Measurements from ENCODE around the gene TOX2.

The TOX2 gene

GRCh38 chr20:44084891-44085290, 170.2 kb downstream of the TOX2 start:
- Mint-ChIP-seq H3K36me3 (no peaks in the 10 kb centered on the region), H3K9me3 (no peaks in the 10 kb centered on the region), H3K27ac (no peak overlapping the region), H3K4me1 (peaks cover 5% of the 10 kb centered on the region), H3K27me3 (peaks cover 6% of the 10 kb centered on the region), H3K4me3 (no peak overlapping the region)
- DNase-seq (ENCODE audit: low spot score in 2 of 2) (no peak), ATAC-seq (ENCODE audit: low read depth) (no peak)

DNA sequence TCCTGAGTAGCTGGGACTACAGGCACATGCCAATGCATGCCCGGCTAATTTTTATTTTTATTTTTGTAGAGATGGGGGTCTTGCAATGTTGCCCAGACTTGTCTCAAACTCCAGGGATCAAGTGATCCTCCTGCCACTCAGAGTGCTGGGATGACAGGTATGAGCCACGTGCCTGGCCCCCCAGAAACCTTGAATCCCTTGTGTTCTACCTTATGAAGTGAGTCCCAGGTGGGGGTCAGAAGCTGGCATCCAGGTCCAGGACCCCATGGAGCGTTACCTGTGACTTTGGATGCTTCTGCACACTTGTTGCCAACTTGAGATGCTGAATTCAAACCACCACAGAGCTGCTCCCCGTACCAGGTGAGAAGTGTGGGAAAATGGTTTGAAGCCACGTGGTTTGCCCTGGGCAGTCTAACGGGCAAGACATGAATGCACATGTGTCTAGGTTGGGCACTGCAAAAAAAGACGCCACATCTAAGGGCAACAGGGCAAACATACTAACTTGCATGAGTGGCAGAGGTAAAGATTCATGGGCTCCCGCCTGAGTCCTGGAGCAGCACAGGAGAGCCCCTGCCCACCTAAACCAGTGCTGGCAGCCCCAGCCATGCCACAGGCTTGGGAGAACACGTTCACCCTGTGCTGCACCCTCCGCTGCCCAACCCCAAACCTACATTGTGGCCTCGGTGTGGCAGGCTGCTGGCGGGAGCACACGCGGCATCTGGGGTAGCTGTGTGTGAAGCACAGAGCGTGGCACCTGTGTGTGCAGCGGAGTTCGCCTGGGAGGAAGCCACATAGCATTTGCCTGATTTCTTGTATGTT, 171.2 kb downstream of the TOX2 start:
- no peak for DNase-seq (ENCODE audit: low spot score in 2 of 2)
- H3K4me1 Mint-ChIP-seq = peaks cover 2% of the 10 kb centered on the region
- no peak overlapping the region for H3K27ac Mint-ChIP-seq
- peaks cover 6% of the 10 kb centered on the region for H3K27me3 Mint-ChIP-seq
- no peaks in the 10 kb centered on the region for H3K36me3 Mint-ChIP-seq
- ATAC-seq (ENCODE audit: low read depth) = no peak
- H3K9me3 Mint-ChIP-seq = no peaks in the 10 kb centered on the region
- H3K4me3 Mint-ChIP-seq = no peak overlapping the region

GRCh38 chr20:44087051-44087856, 172.6 kb downstream of the TOX2 start:
- ATAC-seq (ENCODE audit: low read depth) = no peak
- no peaks in the 10 kb centered on the region for H3K9me3 Mint-ChIP-seq
- DNase-seq (ENCODE audit: low spot score in 2 of 2) = no peak
- no peaks in the 10 kb centered on the region for H3K4me1 Mint-ChIP-seq
- peaks cover 6% of the 10 kb centered on the region for H3K27me3 Mint-ChIP-seq
- H3K36me3 Mint-ChIP-seq = no peaks in the 10 kb centered on the region
- no peak overlapping the region for H3K27ac Mint-ChIP-seq
- no peak overlapping the region for H3K4me3 Mint-ChIP-seq

DNA sequence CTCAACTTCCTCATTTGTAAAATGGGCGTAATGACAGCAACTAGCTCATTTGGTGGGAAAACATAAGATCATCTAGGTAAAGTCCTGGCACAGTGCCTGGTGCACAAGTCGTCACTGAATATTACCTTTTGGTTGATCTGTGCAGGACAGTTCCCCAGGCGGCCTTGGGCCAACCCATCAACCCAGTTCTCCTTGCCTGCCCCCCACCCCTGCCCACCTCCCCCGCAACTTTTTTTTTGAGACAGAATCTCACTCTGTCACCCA, 173.1 kb downstream of the TOX2 start:
- Mint-ChIP-seq H3K27me3 (peaks cover 6% of the 10 kb centered on the region), H3K9me3 (no peaks in the 10 kb centered on the region), H3K36me3 (no peaks in the 10 kb centered on the region), H3K4me3 (no peak overlapping the region), H3K4me1 (no peaks in the 10 kb centered on the region), H3K27ac (no peak overlapping the region)
- no peak for ATAC-seq (ENCODE audit: low read depth)
- DNase-seq (ENCODE audit: low spot score in 2 of 2) = no peak

- no peak for ATAC-seq (ENCODE audit: low read depth)
- DNase-seq (ENCODE audit: low spot score in 2 of 2) = no peak
- no peak overlapping the region for H3K4me3 Mint-ChIP-seq
- H3K36me3 Mint-ChIP-seq = no peaks in the 10 kb centered on the region
- H3K27me3 Mint-ChIP-seq = peaks cover 12% of the 10 kb centered on the region
- H3K4me1 Mint-ChIP-seq = no peaks in the 10 kb centered on the region
- H3K9me3 Mint-ChIP-seq = no peaks in the 10 kb centered on the region
- no peak overlapping the region for H3K27ac Mint-ChIP-seq
Measured at GRCh38 chr20:44089987-44090674, 175.5 kb downstream of the TOX2 start.

DNA sequence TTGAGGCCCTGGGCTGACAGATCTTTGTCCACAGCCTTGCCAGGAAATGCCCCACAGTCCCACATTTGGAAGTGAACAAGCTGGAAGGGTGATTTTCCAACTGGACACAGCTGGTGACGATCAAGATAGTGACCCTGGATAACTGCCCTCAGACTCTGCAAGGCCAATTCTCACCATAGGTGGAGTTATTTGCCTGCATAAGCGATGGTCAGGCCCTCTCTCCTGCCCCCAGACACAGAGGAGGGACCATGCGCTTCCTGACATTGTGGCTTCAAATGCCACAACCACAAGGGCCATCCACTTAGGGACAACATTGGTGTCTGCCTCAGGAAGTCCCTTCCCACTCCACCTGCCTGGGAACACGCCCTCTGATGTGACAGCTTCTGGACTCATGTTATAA, 176.4 kb downstream of the TOX2 start:
- no peaks in the 10 kb centered on the region for H3K4me1 Mint-ChIP-seq
- ATAC-seq (ENCODE audit: low read depth) = no peak
- H3K27ac Mint-ChIP-seq = no peak overlapping the region
- peaks cover 12% of the 10 kb centered on the region for H3K27me3 Mint-ChIP-seq
- no peaks in the 10 kb centered on the region for H3K36me3 Mint-ChIP-seq
- H3K9me3 Mint-ChIP-seq = no peaks in the 10 kb centered on the region
- no peak overlapping the region for H3K4me3 Mint-ChIP-seq
- DNase-seq (ENCODE audit: low spot score in 2 of 2) = no peak

GRCh38 chr20:44092551-44093248, 178.0 kb downstream of the TOX2 start:
- Mint-ChIP-seq H3K9me3 (no peaks in the 10 kb centered on the region), H3K27ac (no peak overlapping the region), H3K4me1 (no peaks in the 10 kb centered on the region), H3K4me3 (no peak overlapping the region), H3K27me3 (peaks cover 11% of the 10 kb centered on the region), H3K36me3 (no peaks in the 10 kb centered on the region)
- DNase-seq (ENCODE audit: low spot score in 2 of 2) (no peak), ATAC-seq (ENCODE audit: low read depth) (no peak)

- Mint-ChIP-seq H3K27ac (no peak overlapping the region), H3K9me3 (no peaks in the 10 kb centered on the region), H3K4me3 (no peak overlapping the region), H3K36me3 (no peaks in the 10 kb centered on the region), H3K27me3 (peaks cover 11% of the 10 kb centered on the region), H3K4me1 (no peaks in the 10 kb centered on the region)
- ATAC-seq (ENCODE audit: low read depth) (no peak), DNase-seq (ENCODE audit: low spot score in 2 of 2) (no peak)
Measured at GRCh38 chr20:44093249-44093582, 178.6 kb downstream of the TOX2 start.

DNA sequence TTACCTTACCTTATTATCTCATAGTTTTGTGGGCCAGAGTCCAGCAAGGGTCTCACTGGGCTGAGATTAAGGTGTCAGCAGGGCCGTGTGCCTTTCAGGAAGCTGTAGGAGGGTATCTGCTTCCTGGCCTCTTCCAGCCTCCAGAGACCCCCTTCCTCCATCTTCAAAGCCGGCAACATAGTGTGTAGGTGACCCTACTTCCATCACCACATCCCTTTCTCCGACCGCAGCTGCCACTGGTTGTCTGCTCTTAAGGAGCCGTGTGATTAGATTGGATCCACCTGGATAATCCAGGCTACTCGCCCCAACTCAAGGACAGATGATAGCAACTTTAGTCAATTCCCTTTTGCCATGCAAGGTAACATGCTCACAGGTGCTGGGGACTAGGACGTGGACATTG, 181.2 kb downstream of the TOX2 start:
- Mint-ChIP-seq H3K4me1 (no peaks in the 10 kb centered on the region), H3K4me3 (no peak overlapping the region), H3K27ac (no peak overlapping the region), H3K27me3 (peaks cover 18% of the 10 kb centered on the region), H3K9me3 (no peaks in the 10 kb centered on the region), H3K36me3 (no peaks in the 10 kb centered on the region)
- no peak for ATAC-seq (ENCODE audit: low read depth)
- DNase-seq (ENCODE audit: low spot score in 2 of 2) = no peak

GRCh38 chr20:44097521-44098255, 183.0 kb downstream of the TOX2 start:
- DNase-seq (ENCODE audit: low spot score in 2 of 2) = no peak
- H3K4me3 Mint-ChIP-seq = no peak overlapping the region
- H3K4me1 Mint-ChIP-seq = no peaks in the 10 kb centered on the region
- H3K36me3 Mint-ChIP-seq = no peaks in the 10 kb centered on the region
- H3K27ac Mint-ChIP-seq = no peak overlapping the region
- H3K9me3 Mint-ChIP-seq = no peaks in the 10 kb centered on the region
- H3K27me3 Mint-ChIP-seq = peaks cover 18% of the 10 kb centered on the region
- ATAC-seq (ENCODE audit: low read depth) = no peak

DNA sequence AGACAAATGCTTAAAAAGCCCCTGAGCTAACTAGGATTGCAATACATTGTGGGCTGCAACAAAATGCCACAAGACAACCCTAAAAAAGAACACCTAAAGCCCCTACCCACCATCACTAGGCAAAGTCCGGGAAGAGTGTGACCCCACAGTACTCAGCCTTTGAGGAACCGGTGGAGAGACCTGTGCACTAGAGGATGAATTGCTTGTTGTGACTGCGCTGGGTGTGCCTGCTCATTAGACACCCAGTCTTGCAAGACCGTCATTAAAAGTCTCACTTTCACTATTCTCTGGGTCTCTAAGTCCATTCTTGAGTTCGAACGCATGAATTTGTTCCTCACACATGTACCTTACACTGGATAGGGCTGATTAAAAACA, 183.6 kb downstream of the TOX2 start:
- no peak for ATAC-seq (ENCODE audit: low read depth)
- DNase-seq (ENCODE audit: low spot score in 2 of 2) = no peak
- H3K9me3 Mint-ChIP-seq = no peaks in the 10 kb centered on the region
- H3K27me3 Mint-ChIP-seq = peaks cover 16% of the 10 kb centered on the region
- no peak overlapping the region for H3K27ac Mint-ChIP-seq
- H3K36me3 Mint-ChIP-seq = no peaks in the 10 kb centered on the region
- no peak overlapping the region for H3K4me3 Mint-ChIP-seq
- no peaks in the 10 kb centered on the region for H3K4me1 Mint-ChIP-seq

GRCh38 chr20:44098657-44099056, 184.0 kb downstream of the TOX2 start:
- peaks cover 17% of the 10 kb centered on the region for H3K27me3 Mint-ChIP-seq
- DNase-seq (ENCODE audit: low spot score in 2 of 2) = no peak
- ATAC-seq (ENCODE audit: low read depth) = no peak

DNA sequence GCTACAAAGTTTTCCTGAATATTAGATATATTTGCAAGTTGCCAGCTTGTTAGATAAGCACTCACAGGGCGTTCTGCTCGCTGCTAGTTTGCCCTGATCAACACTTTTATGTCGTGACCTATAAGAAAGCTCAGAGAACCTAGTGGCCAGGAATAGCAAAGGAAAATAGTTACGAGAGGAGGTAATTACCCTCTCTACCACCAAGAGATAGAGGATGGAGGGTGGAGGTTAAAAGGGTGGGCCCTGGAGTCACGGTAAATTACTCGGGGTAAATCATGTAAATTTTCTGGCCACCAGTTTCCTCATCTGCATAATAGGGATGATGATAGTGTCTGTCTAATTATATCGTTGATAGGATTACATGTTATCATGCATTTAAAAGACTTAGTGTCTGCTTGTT, 185.2 kb downstream of the TOX2 start:
- H3K9me3 Mint-ChIP-seq = peaks cover 2% of the 10 kb centered on the region
- no peaks in the 10 kb centered on the region for H3K4me1 Mint-ChIP-seq
- H3K4me3 Mint-ChIP-seq = no peak overlapping the region
- no peaks in the 10 kb centered on the region for H3K36me3 Mint-ChIP-seq
- no peak overlapping the region for H3K27ac Mint-ChIP-seq
- peaks cover 19% of the 10 kb centered on the region for H3K27me3 Mint-ChIP-seq
- ATAC-seq (ENCODE audit: low read depth) (no peak), DNase-seq (ENCODE audit: low spot score in 2 of 2) (no peak)

More at GRCh38 chr20:44098657-44099056, 184.0 kb downstream of the TOX2 start:
- Mint-ChIP-seq H3K9me3 (peaks cover 2% of the 10 kb centered on the region), H3K4me1 (no peaks in the 10 kb centered on the region), H3K27ac (no peak overlapping the region), H3K4me3 (no peak overlapping the region), H3K36me3 (no peaks in the 10 kb centered on the region)
